Measurements from ENCODE around the gene SMIM8.
"Not testable (repeated sequence)": the region's sequence is repeated elsewhere in the genome, so short reads cannot be mapped to it uniquely, and the experiment has no call there.

SMIM8 gene

DNA sequence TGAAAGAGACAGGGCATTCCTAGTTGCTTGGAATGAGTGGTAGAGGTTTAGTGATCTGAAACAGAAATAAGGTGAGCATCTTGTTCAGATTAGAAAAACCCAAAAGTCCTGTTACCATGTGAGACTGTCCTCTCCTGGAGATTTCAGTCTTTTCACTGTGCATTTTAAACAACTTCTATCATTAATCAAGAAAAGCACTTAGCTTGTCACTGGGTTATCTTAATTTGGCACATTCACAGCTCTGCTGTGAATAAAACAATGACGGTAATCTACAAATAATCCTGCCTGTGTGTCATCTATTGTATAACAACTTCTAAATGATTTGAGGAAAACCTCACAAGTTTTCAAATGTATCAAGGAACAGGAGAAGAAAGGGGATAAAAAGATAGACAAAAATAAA, 9.5 kb upstream of the SMIM8 start:
- no peak overlapping the region for H3K27ac Mint-ChIP-seq
- H3K9me3 Mint-ChIP-seq: no peaks in the 10 kb centered on the region
- peaks cover 43% of the 10 kb centered on the region for H3K27me3 Mint-ChIP-seq (ENCODE audit: low read depth)
- no peak overlapping the region for H3K4me3 Mint-ChIP-seq
- H3K4me1 Mint-ChIP-seq (ENCODE audit: low read depth): no peaks in the 10 kb centered on the region
- H3K36me3 Mint-ChIP-seq (ENCODE audit: low read depth): no peaks in the 10 kb centered on the region

DNA sequence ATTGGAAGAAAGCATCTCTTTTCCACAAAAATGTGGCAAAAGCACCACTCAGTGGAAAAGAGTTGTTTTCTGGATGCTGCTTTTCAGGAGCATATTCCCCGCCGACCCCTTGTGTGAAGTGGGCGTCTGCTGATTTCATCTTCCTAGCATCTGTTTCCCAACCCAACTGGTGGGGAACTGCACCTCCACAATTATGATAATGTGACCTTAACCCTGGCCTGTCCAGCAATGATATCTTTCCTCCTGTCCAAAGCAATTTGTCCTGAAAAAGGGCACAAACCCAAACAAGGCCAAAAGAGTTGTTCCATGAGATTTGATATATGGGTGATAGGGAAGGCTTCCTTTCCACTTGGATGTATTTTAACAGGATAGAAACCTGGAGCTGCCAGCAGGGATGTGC, 7.3 kb upstream of the SMIM8 start:
- Mint-ChIP-seq H3K36me3 (ENCODE audit: low read depth) (no peaks in the 10 kb centered on the region), H3K4me3 (no peak overlapping the region), H3K27ac (no peak overlapping the region), H3K9me3 (no peaks in the 10 kb centered on the region), H3K4me1 (ENCODE audit: low read depth) (no peaks in the 10 kb centered on the region), H3K27me3 (ENCODE audit: low read depth) (peaks cover 41% of the 10 kb centered on the region)

DNA sequence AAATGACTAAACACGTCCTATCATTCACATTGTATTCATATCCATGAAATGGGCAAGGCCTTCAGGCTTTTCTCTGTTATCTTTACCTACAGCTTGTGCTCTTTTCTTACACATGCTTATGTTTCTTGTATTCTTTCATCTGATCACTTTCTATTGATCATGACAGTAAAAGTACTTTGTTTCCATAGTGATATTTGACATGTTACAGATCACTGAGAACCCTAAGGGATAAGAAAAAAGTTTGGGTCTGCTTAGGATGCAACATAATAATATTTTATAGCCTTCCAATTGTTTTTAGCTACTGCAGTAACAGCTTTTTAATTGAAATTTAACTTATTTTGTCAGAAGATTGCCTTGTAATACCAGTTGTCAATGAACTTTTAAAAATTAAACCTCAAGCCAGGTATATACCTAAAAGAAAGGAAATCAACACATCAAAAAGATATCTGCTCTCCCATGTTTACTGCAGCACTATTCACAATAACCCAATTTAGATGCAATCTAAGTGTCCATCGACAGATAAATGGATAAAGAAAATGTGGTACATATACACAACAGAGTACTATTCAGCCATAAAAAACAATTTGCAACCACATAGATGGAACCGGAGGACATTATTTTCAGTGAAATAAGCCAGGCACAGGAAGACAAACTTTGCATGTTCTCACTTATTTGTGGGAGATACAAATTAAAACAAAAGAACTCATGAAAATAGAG, 3.0 kb upstream of the SMIM8 start:
- Mint-ChIP-seq H3K4me3 (no peak overlapping the region), H3K36me3 (ENCODE audit: low read depth) (no peaks in the 10 kb centered on the region), H3K27ac (no peak overlapping the region), H3K4me1 (ENCODE audit: low read depth) (peaks cover 5% of the 10 kb centered on the region), H3K27me3 (ENCODE audit: low read depth) (peaks cover 10% of the 10 kb centered on the region), H3K9me3 (peaks cover 3% of the 10 kb centered on the region)

DNA sequence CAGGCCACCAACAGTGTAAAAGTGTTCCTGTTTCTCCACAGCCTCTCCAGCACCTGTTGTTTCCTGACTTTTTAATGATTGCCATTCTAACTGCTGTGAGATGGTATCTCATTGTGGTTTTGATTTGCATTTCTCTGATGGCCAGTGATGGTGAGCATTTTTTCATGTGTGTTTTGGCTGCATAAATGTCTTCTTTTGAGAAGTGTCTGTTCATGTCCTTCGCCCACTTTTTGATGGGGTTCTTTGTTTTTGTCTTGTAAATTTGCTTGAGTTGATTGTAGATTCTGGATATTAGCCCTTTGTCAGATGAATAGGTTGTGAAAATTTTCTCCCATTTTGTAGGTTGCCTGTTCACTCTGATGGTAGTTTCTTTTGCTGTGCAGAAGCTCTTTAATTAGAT, 1.5 kb downstream of the SMIM8 start:
- not testable (repeated sequence) for H3K36me3 Mint-ChIP-seq (ENCODE audit: low read depth); H3K27ac Mint-ChIP-seq; H3K4me1 Mint-ChIP-seq (ENCODE audit: low read depth); H3K9me3 Mint-ChIP-seq; H3K27me3 Mint-ChIP-seq (ENCODE audit: low read depth)
- peak overlapping the region; percentile 48 for H3K4me3 Mint-ChIP-seq

DNA sequence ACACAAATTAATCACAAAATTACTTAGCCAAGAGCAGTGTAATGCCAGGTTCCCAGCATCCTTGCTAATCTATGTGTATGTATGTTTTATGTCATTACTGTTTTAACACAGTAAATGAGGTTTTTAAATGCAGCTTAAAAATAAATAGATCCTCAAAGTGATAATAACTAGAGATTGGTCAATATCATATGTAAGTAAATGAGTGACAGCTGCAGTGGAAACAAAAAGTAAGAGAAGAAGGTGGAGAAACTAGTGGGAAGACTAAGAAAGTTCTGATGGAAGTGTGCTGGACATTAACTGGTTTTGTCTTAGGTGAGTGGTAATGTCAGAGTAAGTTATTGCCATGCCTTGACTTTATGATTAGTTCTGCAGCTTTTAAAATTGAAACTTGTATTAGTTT, 8.6 kb downstream of the SMIM8 start:
- Mint-ChIP-seq H3K4me1 (ENCODE audit: low read depth) (peaks cover 16% of the 10 kb centered on the region), H3K27me3 (ENCODE audit: low read depth) (no peaks in the 10 kb centered on the region), H3K27ac (no peak overlapping the region)

DNA sequence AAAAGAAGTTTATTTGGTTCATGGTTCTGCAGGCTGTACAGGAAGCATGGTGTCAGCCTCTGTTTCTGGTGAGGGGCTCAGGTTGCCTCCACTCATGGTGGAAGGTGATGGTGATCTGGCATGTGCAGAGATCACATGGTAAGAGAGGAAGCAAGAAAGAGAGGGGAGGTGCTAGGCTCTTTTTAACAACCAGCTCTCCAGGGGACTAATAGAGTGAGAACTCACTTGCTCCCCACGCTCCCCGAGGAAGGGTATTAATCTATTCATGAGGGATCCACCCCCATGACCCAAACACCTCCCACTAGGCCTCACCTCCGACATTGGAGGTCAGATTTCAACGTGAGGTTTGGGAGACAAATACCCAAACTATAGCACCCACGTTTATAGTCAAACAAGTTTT, 10.6 kb downstream of the SMIM8 start:
- no peak overlapping the region for H3K27ac Mint-ChIP-seq
- peaks cover 9% of the 10 kb centered on the region for H3K36me3 Mint-ChIP-seq (ENCODE audit: low read depth)
- peaks cover 5% of the 10 kb centered on the region for H3K9me3 Mint-ChIP-seq
- H3K4me3 Mint-ChIP-seq: no peak overlapping the region
- peaks cover 16% of the 10 kb centered on the region for H3K4me1 Mint-ChIP-seq (ENCODE audit: low read depth)
- H3K27me3 Mint-ChIP-seq (ENCODE audit: low read depth): no peaks in the 10 kb centered on the region

More for the DNA sequence above, 8.6 kb downstream of the SMIM8 start:
- no peak overlapping the region for H3K4me3 Mint-ChIP-seq
- peaks cover 5% of the 10 kb centered on the region for H3K9me3 Mint-ChIP-seq
- peaks cover 14% of the 10 kb centered on the region for H3K36me3 Mint-ChIP-seq (ENCODE audit: low read depth)

DNA sequence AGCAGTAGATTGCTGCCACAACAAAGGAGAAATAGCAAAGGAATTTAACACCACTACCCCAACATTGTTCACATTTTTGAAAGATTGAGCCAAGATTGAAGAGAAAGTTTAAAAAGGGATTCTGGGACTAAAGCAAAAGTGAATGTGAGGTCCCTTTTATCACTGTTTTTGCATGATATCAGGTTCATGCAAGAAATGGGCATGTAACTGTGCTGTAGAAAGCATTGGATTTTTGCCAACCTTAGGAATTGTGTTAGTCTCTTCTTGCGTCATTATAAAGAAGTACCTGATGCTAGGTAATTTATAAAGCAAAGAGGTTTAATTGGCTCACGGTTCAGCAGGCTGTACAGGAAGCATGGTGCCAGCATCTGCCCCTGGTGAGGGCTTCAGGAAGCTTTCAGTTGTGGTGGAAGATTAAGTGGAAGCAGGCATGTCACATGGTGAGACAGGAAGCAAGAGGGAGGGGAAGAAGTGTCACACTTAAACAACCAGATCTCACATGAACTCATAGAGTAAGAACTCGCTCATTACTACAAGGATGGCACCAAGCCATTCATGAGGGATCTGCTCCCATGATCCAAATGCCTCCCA, 11.3 kb downstream of the SMIM8 start:
- Mint-ChIP-seq H3K36me3 (ENCODE audit: low read depth) (peaks cover 9% of the 10 kb centered on the region), H3K27ac (peak overlapping the region; percentile 79), H3K27me3 (ENCODE audit: low read depth) (no peaks in the 10 kb centered on the region), H3K9me3 (peaks cover 5% of the 10 kb centered on the region), H3K4me1 (ENCODE audit: low read depth) (peaks cover 16% of the 10 kb centered on the region), H3K4me3 (peak overlapping the region; percentile 47)

DNA sequence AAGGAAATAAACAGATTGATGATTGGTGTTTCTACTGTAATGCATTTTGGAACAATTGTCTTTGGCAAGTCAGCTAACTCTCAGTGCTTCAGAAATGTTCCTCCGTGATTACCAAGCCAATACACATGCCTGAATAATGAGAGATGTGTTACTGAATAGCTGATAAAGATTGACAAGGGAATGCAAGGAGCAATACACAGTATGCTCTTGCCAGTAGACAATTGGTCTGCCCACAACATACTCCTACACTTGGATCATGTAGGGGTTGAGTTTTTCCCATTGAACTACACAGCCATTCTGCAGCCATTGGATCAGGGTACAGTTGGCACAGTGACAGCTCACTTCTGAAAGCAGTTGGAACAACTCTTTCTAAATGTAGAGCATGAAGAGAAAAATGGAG, 12.3 kb downstream of the SMIM8 start:
- Mint-ChIP-seq H3K27me3 (ENCODE audit: low read depth) (no peaks in the 10 kb centered on the region), H3K4me3 (no peak overlapping the region), H3K9me3 (peaks cover 5% of the 10 kb centered on the region), H3K27ac (no peak overlapping the region), H3K36me3 (ENCODE audit: low read depth) (peaks cover 9% of the 10 kb centered on the region), H3K4me1 (ENCODE audit: low read depth) (peaks cover 16% of the 10 kb centered on the region)

DNA sequence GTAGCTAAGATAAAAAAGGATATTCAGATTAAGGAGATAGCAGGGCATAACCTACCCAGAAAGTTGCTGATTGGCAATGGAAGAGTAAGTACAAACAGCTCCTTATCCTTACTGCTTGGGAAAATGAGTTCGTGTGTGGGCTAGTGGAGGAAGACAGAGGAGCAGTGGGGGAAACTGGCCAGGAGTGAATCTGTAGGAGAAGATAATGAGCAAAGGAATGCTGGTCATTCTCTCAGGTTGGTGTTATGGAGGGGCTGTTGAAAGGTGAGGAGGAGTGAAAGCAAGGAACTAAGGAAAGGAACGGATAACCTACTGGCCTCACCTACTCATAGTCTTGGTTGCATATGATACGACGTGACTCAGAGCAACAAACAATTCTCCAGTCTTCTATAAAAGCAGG, 14.0 kb downstream of the SMIM8 start:
- Mint-ChIP-seq H3K36me3 (ENCODE audit: low read depth) (peaks cover 9% of the 10 kb centered on the region), H3K4me1 (ENCODE audit: low read depth) (peaks cover 16% of the 10 kb centered on the region), H3K4me3 (no peak overlapping the region), H3K9me3 (peaks cover 5% of the 10 kb centered on the region), H3K27me3 (ENCODE audit: low read depth) (no peaks in the 10 kb centered on the region), H3K27ac (no peak overlapping the region)

DNA sequence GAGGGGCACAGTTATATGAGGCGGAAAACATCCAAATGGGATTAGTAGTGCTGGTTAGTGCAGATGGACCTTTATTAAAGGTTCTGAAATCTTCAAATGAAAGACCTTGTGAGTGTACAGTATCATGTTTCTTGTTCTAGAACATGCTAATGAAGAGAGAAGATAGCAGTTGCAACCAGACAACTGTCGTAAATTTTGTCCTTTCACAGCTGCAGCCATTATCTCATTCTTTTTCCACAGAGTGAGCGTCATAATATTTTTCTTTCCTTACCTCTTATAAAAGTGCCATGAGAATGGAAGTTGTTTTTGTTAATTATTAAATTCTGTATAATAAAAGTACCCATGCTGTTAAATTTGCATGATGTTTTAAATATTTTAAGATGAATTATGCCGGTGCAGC, 17.8 kb downstream of the SMIM8 start:
- Mint-ChIP-seq H3K27ac (no peak overlapping the region), H3K4me3 (no peak overlapping the region), H3K36me3 (ENCODE audit: low read depth) (no peaks in the 10 kb centered on the region), H3K4me1 (ENCODE audit: low read depth) (no peaks in the 10 kb centered on the region), H3K27me3 (ENCODE audit: low read depth) (no peaks in the 10 kb centered on the region), H3K9me3 (no peaks in the 10 kb centered on the region)

DNA sequence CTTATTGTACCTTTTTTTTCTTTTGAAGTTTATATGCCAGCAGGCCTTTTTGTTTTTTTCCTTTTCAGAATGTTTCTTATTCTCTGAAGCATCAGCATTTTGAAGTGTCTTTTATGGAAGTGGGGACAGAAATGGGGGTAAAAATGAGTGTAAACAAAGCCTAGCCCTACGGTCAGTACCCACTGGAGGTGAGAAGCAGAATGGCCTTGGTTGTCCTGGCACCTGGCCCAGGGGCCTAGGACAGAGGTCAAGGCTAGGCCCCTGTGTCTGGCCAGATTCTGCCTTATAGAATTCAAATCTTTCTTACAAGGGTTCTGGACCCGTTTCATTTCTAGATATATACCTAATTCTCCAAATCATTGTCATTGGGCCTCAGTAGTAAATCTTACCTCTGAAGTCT, 18.8 kb downstream of the SMIM8 start:
- Mint-ChIP-seq H3K36me3 (ENCODE audit: low read depth) (no peaks in the 10 kb centered on the region), H3K4me3 (no peak overlapping the region), H3K27me3 (ENCODE audit: low read depth) (no peaks in the 10 kb centered on the region), H3K27ac (no peak overlapping the region), H3K4me1 (ENCODE audit: low read depth) (no peaks in the 10 kb centered on the region), H3K9me3 (no peaks in the 10 kb centered on the region)

DNA sequence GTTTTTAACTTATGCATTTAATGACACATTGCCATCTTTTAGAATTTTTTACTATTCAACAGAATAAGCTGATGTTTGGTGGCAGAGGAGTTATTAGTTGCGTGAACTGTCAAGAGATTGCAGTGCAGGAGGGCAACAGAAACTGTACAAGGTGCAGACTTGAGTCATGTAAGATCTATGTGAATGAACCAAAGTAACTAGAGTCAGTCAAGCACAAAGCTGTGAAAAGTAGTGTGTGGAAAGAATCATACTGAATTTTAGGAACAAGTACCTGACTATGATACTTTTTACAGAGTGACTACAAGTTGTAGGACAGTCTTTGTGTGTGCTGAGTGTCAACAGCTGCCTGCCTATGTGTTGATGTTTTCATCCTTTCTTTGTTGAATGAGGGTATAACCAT, 19.5 kb downstream of the SMIM8 start:
- H3K4me3 Mint-ChIP-seq: no peak overlapping the region
- no peaks in the 10 kb centered on the region for H3K36me3 Mint-ChIP-seq (ENCODE audit: low read depth)
- no peak overlapping the region for H3K27ac Mint-ChIP-seq
- no peaks in the 10 kb centered on the region for H3K27me3 Mint-ChIP-seq (ENCODE audit: low read depth)
- no peaks in the 10 kb centered on the region for H3K9me3 Mint-ChIP-seq
- H3K4me1 Mint-ChIP-seq (ENCODE audit: low read depth): no peaks in the 10 kb centered on the region

DNA sequence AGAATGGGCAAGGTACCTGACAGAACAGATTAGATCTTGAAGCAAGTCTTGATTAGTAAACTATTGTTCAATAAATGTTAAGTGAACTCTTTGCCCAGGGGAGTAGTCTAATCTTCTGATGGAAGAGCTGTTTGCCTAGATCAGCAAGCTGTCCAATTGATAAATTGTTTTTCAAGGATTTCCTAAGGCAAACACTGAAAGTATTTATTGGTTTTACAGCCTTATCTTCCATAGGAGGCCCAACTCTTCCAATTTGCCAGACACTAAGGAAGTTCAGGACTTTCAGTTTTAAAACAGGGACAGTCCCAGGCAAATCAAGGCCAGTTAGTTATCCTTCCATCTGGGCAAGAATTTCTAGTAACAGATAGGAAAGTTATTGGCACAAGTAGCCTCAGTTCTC, 20.4 kb downstream of the SMIM8 start:
- Mint-ChIP-seq H3K9me3 (no peaks in the 10 kb centered on the region), H3K27ac (no peak overlapping the region), H3K36me3 (ENCODE audit: low read depth) (no peaks in the 10 kb centered on the region), H3K4me1 (ENCODE audit: low read depth) (no peaks in the 10 kb centered on the region), H3K4me3 (no peak overlapping the region), H3K27me3 (ENCODE audit: low read depth) (no peaks in the 10 kb centered on the region)

DNA sequence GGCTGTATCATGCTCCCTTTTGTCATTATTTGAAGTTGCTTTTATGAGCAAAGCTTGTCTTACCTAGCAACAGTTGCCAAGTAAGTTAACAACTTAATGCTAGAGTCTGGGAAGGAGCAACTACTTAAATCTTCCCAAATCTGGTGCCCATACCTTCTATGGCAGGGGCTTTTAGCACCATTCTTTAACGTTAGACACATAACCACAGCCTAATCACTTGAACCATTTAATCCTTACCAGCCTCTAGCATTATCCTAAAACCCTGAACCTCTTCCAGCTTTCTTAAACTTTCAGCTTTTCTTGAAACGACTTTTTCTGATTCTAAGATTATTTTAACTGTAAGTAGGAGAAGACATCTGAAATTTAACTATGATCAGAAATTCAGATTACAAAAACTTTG, 22.3 kb downstream of the SMIM8 start, which contains the start of gene C6orf163:
Gene C6orf163 (plus strand): TSS at position 83 of the 400 bp plus-strand sequence. CDS start 287 bp downstream, at position 370.
- Mint-ChIP-seq H3K4me1 (ENCODE audit: low read depth) (no peaks in the 10 kb centered on the region), H3K27me3 (ENCODE audit: low read depth) (no peaks in the 10 kb centered on the region), H3K4me3 (no peak within 1 kb of the TSS), H3K27ac (no peak within 1 kb of the TSS), H3K9me3 (no peaks in the 10 kb centered on the region), H3K36me3 (ENCODE audit: low read depth) (no peaks in the 10 kb centered on the region)

DNA sequence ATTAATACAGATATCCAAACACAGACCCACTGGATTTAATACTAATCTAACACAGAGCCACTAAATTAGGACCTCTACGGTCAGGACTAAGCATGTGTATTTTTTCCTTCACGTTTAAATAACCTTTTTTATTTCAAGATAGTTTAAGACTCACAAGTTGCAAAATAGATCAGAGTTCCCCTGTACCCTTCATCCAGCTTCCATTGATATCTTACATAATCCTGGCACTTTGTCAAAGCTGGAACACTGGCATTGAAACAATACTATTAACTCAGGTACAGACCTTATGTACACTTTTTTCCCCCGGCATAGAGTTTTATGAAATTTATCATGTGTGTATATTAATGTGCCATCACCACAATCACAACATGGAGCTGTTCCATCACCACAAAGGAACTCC, 24.3 kb downstream of the SMIM8 start:
- Mint-ChIP-seq H3K4me3 (no peak overlapping the region), H3K27me3 (ENCODE audit: low read depth) (no peaks in the 10 kb centered on the region), H3K36me3 (ENCODE audit: low read depth) (no peaks in the 10 kb centered on the region), H3K4me1 (ENCODE audit: low read depth) (no peaks in the 10 kb centered on the region), H3K9me3 (no peaks in the 10 kb centered on the region), H3K27ac (no peak overlapping the region)

Measured in T-helper 1 cell treated with Interleukin-12 subunit alpha and Interleukin-12 subunit beta and Interleukin-4 antibody, amounts not matched to agents 30 μg/mL and 1 μg/mL, for 36 hours (primary cell).